WERI-Rb-1 (cell line): ENCODE data around the gene MCF2L2.

Experiments used
- DNase-seq: peaks from one replicate; pipeline ENCODE4 v3.0.0-alpha.2; 2020
- H3K27ac ChIP-seq: fragments of 250-450 bp; sonication (Bioruptor Pico); 2 replicates; pipeline ENCODE4 v1.5.1; 2020; ENCODE audit warnings: mild to moderate bottlenecking, moderate library complexity
- H3K27me3 ChIP-seq: fragments of 250-450 bp; sonication (Bioruptor Pico); 2 replicates; pipeline ENCODE4 v1.5.1; 2021; ENCODE audit warnings: mild to moderate bottlenecking, low read depth, moderate library complexity; ENCODE audit not compliant: insufficient read depth, severe bottlenecking
- H3K36me3 ChIP-seq: fragments of 250-450 bp; sonication (Bioruptor Pico); 2 replicates; pipeline ENCODE4 v1.5.1; 2020; ENCODE audit warnings: mild to moderate bottlenecking, moderate library complexity
- H3K4me3 ChIP-seq: 2 replicates; pipeline ENCODE4 v1.5.1; 2011; ENCODE audit warnings: low read depth, mild to moderate bottlenecking, control low read depth, low read length
- H3K9me3 ChIP-seq: fragments of 250-450 bp; sonication (Bioruptor Pico); 2 replicates; pipeline ENCODE4 v1.5.1; 2021; ENCODE audit warnings: mild to moderate bottlenecking, moderate library complexity; ENCODE audit not compliant: severe bottlenecking
- CTCF ChIP-seq: IDR thresholded peaks from 2 replicates; pipeline ENCODE4 v1.5.1; 2011; ENCODE audit warnings: low read depth, mild to moderate bottlenecking, control low read depth, inconsistent platforms, low read length

MCF2L2 gene

GRCh38 chr3:183252973-183253527 is 175.4 kb downstream of the MCF2L2 start, which contains the start of gene B3GNT5:
B3GNT5 (plus strand) TSS chr3:183253253; CDS start chr3:183269799, 16,546 bp downstream.
- no peaks in the 10 kb centered on the region for H3K9me3 ChIP-seq
- no peak for TF ChIP-seq CTCF
- H3K36me3 ChIP-seq, result no peaks in the 10 kb centered on the region
- H3K27ac ChIP-seq, result peak within 1 kb of the TSS; percentile 71
- DNase-seq, result peak; percentile 62
- peak within 1 kb of the TSS; percentile 81 for H3K4me3 ChIP-seq
- no peaks in the 10 kb centered on the region for H3K27me3 ChIP-seq

GRCh38 chr3:183252118-183252782 is 176.2 kb downstream of the MCF2L2 start:
- Histone ChIP-seq H3K36me3 (no peaks in the 10 kb centered on the region), H3K9me3 (no peaks in the 10 kb centered on the region), H3K27ac (no peak overlapping the region), H3K27me3 (no peaks in the 10 kb centered on the region), H3K4me3 (peak overlapping the region; percentile 81)
- DNase-seq, result no peak
- TF ChIP-seq CTCF, result no peak

- Histone ChIP-seq H3K36me3 (no peaks in the 10 kb centered on the region), H3K27ac (no peak overlapping the region), H3K4me3 (no peak overlapping the region), H3K27me3 (no peaks in the 10 kb centered on the region), H3K9me3 (no peaks in the 10 kb centered on the region)
- no peak for TF ChIP-seq CTCF
- no peak for DNase-seq
These were observed 179.3 kb downstream of the MCF2L2 start for GRCh38 chr3:183249006-183249718.

GRCh38 chr3:183247011-183247589 is 181.3 kb downstream of the MCF2L2 start:
- Histone ChIP-seq H3K27ac (no peak overlapping the region), H3K27me3 (no peaks in the 10 kb centered on the region), H3K9me3 (peaks cover 15% of the 10 kb centered on the region), H3K36me3 (no peaks in the 10 kb centered on the region), H3K4me3 (no peak overlapping the region)
- no peak for DNase-seq
- no peak for TF ChIP-seq CTCF

- no peak overlapping the region for H3K27ac ChIP-seq
- H3K36me3 ChIP-seq, result no peaks in the 10 kb centered on the region
- peaks cover 16% of the 10 kb centered on the region for H3K9me3 ChIP-seq
- H3K4me3 ChIP-seq, result no peak overlapping the region
- TF ChIP-seq CTCF, result no peak
- DNase-seq, result no peak
- H3K27me3 ChIP-seq, result no peaks in the 10 kb centered on the region
These were observed 183.4 kb downstream of the MCF2L2 start for GRCh38 chr3:183244981-183245476.
